Keratinocyte (primary cell): Measurements from ENCODE around the gene CCDC70.

Experiments
- EZH2 ChIP-seq: IDR thresholded peaks from one replicate; pipeline ENCODE4 v1.6.1; 2012; ENCODE audit warnings: inconsistent platforms, mild to moderate bottlenecking, low read length, moderate library complexity
- TF ChIP-seq, protein P1 (sequence below), 3 experiments: IDR thresholded peaks in 1 of 3; conservative IDR thresholded peaks in 1 of 3; optimal IDR thresholded peaks in 1 of 3; 2 replicates in 2 of 3; 3 replicates in 1 of 3; pipeline versions ENCODE3 to v1.5.1; 2011; ENCODE audit warnings: low read length in 3 of 3, mild to moderate bottlenecking in 3 of 3, moderate library complexity in 2 of 3, control low read depth in 1 of 3, inconsistent platforms in 1 of 3; ENCODE audit not compliant: insufficient read depth in 2 of 3; ENCODE audit errors: extremely low read depth in 1 of 3

DNA sequence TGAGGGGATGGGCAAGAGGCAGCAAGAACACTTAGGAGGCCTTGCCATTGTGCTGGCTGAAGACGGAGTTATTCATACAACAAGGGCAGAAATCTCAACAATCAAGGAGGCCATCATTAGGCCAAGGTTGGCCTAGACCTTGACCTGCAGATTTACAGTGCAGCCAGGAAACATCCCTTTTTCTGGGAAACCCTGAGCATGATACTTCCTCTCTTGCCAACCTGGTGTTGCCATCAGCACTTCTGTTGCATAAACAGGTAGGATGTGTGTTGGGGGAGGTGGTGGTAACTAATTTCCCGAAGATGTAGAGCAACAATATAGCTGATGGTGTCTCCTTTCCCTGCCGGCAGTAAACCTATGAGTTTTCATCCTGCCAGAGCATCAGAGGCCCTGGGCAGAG lies 24.8 kb upstream of the CCDC70 start:
- TF ChIP-seq, protein P1, sequence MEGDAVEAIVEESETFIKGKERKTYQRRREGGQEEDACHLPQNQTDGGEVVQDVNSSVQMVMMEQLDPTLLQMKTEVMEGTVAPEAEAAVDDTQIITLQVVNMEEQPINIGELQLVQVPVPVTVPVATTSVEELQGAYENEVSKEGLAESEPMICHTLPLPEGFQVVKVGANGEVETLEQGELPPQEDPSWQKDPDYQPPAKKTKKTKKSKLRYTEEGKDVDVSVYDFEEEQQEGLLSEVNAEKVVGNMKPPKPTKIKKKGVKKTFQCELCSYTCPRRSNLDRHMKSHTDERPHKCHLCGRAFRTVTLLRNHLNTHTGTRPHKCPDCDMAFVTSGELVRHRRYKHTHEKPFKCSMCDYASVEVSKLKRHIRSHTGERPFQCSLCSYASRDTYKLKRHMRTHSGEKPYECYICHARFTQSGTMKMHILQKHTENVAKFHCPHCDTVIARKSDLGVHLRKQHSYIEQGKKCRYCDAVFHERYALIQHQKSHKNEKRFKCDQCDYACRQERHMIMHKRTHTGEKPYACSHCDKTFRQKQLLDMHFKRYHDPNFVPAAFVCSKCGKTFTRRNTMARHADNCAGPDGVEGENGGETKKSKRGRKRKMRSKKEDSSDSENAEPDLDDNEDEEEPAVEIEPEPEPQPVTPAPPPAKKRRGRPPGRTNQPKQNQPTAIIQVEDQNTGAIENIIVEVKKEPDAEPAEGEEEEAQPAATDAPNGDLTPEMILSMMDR (optimal IDR thresholded peaks at IDR 0.05 in 1 of 3, IDR thresholded peaks at IDR 0.05 in 1 of 3, conservative IDR thresholded peaks at IDR 0.05 in 1 of 3; ENCODE audit: extremely low read depth in 1 of 3, insufficient read depth in 2 of 3, low read length in 3 of 3) = no peak
- no peak for TF ChIP-seq EZH2
